K562 (cell line): ENCODE measurements around the gene CADPS2. TPM values are rescaled to one million over a fixed set of nuclear protein-coding genes. Genes with fewer than 3 reads are reported as not detected.

Experiments used
- ATAC-seq: fragments of 200-7000 bp; cut with Tn5 transposase; 3 replicates; pipeline ENCODE4 v1.9.1; 2020; ENCODE audit warnings: moderate library complexity
- BruUV-seq: library from RNA; stranded (reverse); fragments of 400-500 nt; replicated peaks from 2 replicates; lab custom pipeline; 2021; lab: Mats Ljungman, UMichigan
- CTCF ChIA-PET: fragments of 300-600 bp; formaldehyde crosslinking; extraction: SDS; loops from one replicate; lab custom pipeline; 2021; ENCODE audit warnings: low intra/inter-chr PET ratio; lab: Yijun Ruan, JAX
- POLR2A ChIA-PET: fragments of 300-600, 350-650 bp; sonication (Branson Sonifier 250); formaldehyde crosslinking; extraction: SDS; loops from one replicate; lab custom pipeline; 2021; ENCODE audit warnings: antibody characterized with exemption, inconsistent platforms; lab: Yijun Ruan, JAX
- DNase-seq, 4 experiments: peaks; one replicate each; pipeline versions ENCODE4 v3.0.0 to v3.0.0-alpha.2; 2011 to 2018; ENCODE audit warnings: low spot score in 3 of 4, mixed read lengths in 3 of 4; ENCODE audit errors: extremely low read depth in 1 of 4
- FAIRE-seq: peaks from 2 replicates; lab custom pipeline; 2011; peaks lifted over from hg19 to GRCh38; lab: Jason Lieb, UNC
- H2AFZ ChIP-seq: 2 replicates; pipeline ENCODE4 v1.6.0; 2011; ENCODE audit warnings: low read depth, low read length, control low read depth, inconsistent platforms
- H3K27ac ChIP-seq: fragments of 200-600 bp; 3 replicates; pipeline ENCODE4 v1.8.0; 2011; ENCODE audit warnings: low read depth, mild to moderate bottlenecking, control low read depth, inconsistent platforms, low read length, moderate library complexity, mixed read lengths; ENCODE audit errors: extremely low read depth
- H3K27me3 ChIP-seq, 2 experiments: fragments of 300-600 bp in 1 of 2; 2 replicates in 1 of 2; 3 replicates in 1 of 2; pipeline versions ENCODE4 v1.6.0 to v1.8.0; 2011; ENCODE audit warnings: inconsistent platforms in 2 of 2, low read length in 2 of 2, mild to moderate bottlenecking in 1 of 2, mixed read lengths in 1 of 2, moderate library complexity in 1 of 2; ENCODE audit not compliant: control insufficient read depth in 2 of 2, insufficient read depth in 2 of 2
- H3K36me3 ChIP-seq: fragments of 300-600 bp; 3 replicates; pipeline ENCODE4 v1.8.0; 2011; ENCODE audit warnings: mild to moderate bottlenecking, low read length, inconsistent platforms; ENCODE audit not compliant: control insufficient read depth, insufficient read depth
- H3K4me1 ChIP-seq, 2 experiments: fragments of 200-600 bp in 1 of 2; replicated peaks in 1 of 2; 2 replicates in 1 of 2; 3 replicates in 1 of 2; pipeline versions ENCODE4 v1.5.1 to v1.8.0; 2011; ENCODE audit warnings: inconsistent platforms in 2 of 2, low read length in 2 of 2, mild to moderate bottlenecking in 1 of 2, mixed read lengths in 1 of 2, moderate library complexity in 1 of 2; ENCODE audit not compliant: control insufficient read depth in 2 of 2, insufficient read depth in 2 of 2
- H3K4me2 ChIP-seq: 2 replicates; pipeline ENCODE4 v1.6.1; 2011; ENCODE audit warnings: low read length, control low read depth, inconsistent platforms, mixed read lengths; ENCODE audit not compliant: insufficient read depth
- H3K4me3 ChIP-seq: fragments of 200-600 bp; sonication (generic), shearing (Covaris generic); 2 replicates; pipeline ENCODE4 v1.5.1; 2016; ENCODE audit warnings: control low read depth, inconsistent platforms
- H3K79me2 ChIP-seq: fragments of 200-600 bp; 3 replicates; pipeline ENCODE4 v1.8.0; 2011; ENCODE audit warnings: low read length, inconsistent platforms; ENCODE audit not compliant: control insufficient read depth, insufficient read depth
- H3K9ac ChIP-seq, 2 experiments: 2 replicates each; pipeline versions ENCODE4 v1.6.0 to v1.6.1; 2011; ENCODE audit warnings: low read depth in 2 of 2, low read length in 2 of 2, control low read depth in 1 of 2, inconsistent platforms in 1 of 2, mild to moderate bottlenecking in 1 of 2, mixed read lengths in 1 of 2; ENCODE audit not compliant: insufficient read depth in 1 of 2
- H3K9me1 ChIP-seq: one replicate; pipeline ENCODE4 v1.6.0; 2011; ENCODE audit warnings: inconsistent platforms, mild to moderate bottlenecking, low read length, moderate library complexity; ENCODE audit not compliant: control insufficient read depth, insufficient read depth
- H3K9me3 ChIP-seq: replicated peaks from 2 replicates; pipeline ENCODE4 v1.5.1; 2011; ENCODE audit warnings: low read depth, low read length, inconsistent platforms; ENCODE audit not compliant: control insufficient read depth, insufficient read depth
- H4K20me1 ChIP-seq: replicated peaks from 2 replicates; pipeline ENCODE4 v1.6.1; 2011; ENCODE audit warnings: low read length, inconsistent platforms, mixed read lengths; ENCODE audit not compliant: control insufficient read depth, insufficient read depth
- DPF2 ChIP-seq: fragments of 450-650 bp; IDR thresholded peaks from 2 replicates; pipeline ENCODE4 v1.6.1; 2016
- ID3 ChIP-seq, 2 experiments: fragments of 250-450 bp in 1 of 2; fragments of 450-650 bp in 1 of 2; sonication (Bioruptor Pico) in 1 of 2; IDR thresholded peaks; 2 replicates each; pipeline versions ENCODE4 v1.6.1 to v1.8.0; 2016 to 2021; ENCODE audit warnings: mild to moderate bottlenecking in 2 of 2, moderate library complexity in 2 of 2, missing compliant biosample characterization in 1 of 2, missing genetic modification characterization in 1 of 2
- RBM34 ChIP-seq: fragments of 200-400 bp; formaldehyde crosslinking; IDR thresholded peaks from 2 replicates; pipeline ENCODE4 v1.6.1; 2018; ENCODE audit warnings: low read length, borderline replicate concordance; ENCODE audit not compliant: insufficient read depth
- ZFX ChIP-seq: sonication (generic); formaldehyde crosslinking; IDR thresholded peaks from 2 replicates; pipeline ENCODE4 v1.8.0; 2022; ENCODE audit warnings: mild to moderate bottlenecking, missing genetic modification reagents, moderate library complexity
- ZHX1 ChIP-seq: fragments of 150-350 bp; conservative IDR thresholded peaks from 2 replicates; pipeline ENCODE4 v1.6.1; 2014; ENCODE audit warnings: low read length
- ZNF609 ChIP-seq: sonication (generic); formaldehyde crosslinking; IDR thresholded peaks from 2 replicates; pipeline ENCODE4 v1.8.1; 2023; ENCODE audit warnings: missing genetic modification reagents, mild to moderate bottlenecking, borderline replicate concordance
- WGBS: fragments of 100-300 bp; shearing (Covaris generic); methylation state at CpG from one replicate; pipeline ENCODE4 v1.1.6; 2016; ENCODE audit warnings: low coverage, mixed read lengths; ENCODE audit not compliant: insufficient coverage; ENCODE audit errors: missing lambda C conversion rate; 5-methylcytosine and 5-hydroxymethylcytosine counted together
- in situ Hi-C: fragments of 300-500 bp; cut with MboI; formaldehyde crosslinking; loops from 4 replicates; pipeline ENCODE4 v1.15.0; 2018; ENCODE audit warnings: inconsistent platforms, mixed read lengths
- intact Hi-C: fragments of 100-400 bp; cut with micrococcal nuclease; formaldehyde crosslinking; loops from 2 replicates; pipeline ENCODE4 v1.14.2; 2022
- polyA plus RNA-seq, 8 experiments: library from polyadenylated mRNA; depleted of rRNA in 4 of 8; stranded (reverse) in 5 of 8; unstranded in 3 of 8; fragments of >200 nt; fragmentation: Nextera tagmentation in 2 of 8; fragmentation: Illumina TruSeq in 1 of 8; extraction: Ambion mirVana in 2 of 8; extraction: Trizol in 1 of 8; gene quantifications; 2 replicates each; pipeline versions ENCODE4 v1.2.1 to v1.2.3, GENCODE V29; 2011 to 2014; ENCODE audit warnings: inconsistent platforms in 1 of 8, missing spikeins in 1 of 8
- total RNA-seq, 7 experiments: library from RNA; depleted of rRNA in 6 of 7; stranded (reverse); fragments of >200 nt in 6 of 7; fragmentation: Illumina TruSeq in 2 of 7; extraction: Trizol in 2 of 7; gene quantifications; 2 replicates each; pipeline versions ENCODE4 v1.2.1 to v1.2.3, GENCODE V29; 2011 to 2021; ENCODE audit warnings: low replicate concordance in 1 of 7
- TF ChIP-seq, protein P1 (sequence below): fragments of 450-650 bp; formaldehyde crosslinking; conservative IDR thresholded peaks from 2 replicates; pipeline ENCODE4 v1.4.0; 2022; ENCODE audit warnings: mild to moderate bottlenecking, missing genetic modification characterization

The CADPS2 gene
- total and polyA plus RNA-seq, 9 of the 15 experiments (the other 6 are each of a cell fraction or from before 2014, with no cell fraction given), result 0.03 to 0.14 (median 0.04) TPM; not detected in 1

DNA sequence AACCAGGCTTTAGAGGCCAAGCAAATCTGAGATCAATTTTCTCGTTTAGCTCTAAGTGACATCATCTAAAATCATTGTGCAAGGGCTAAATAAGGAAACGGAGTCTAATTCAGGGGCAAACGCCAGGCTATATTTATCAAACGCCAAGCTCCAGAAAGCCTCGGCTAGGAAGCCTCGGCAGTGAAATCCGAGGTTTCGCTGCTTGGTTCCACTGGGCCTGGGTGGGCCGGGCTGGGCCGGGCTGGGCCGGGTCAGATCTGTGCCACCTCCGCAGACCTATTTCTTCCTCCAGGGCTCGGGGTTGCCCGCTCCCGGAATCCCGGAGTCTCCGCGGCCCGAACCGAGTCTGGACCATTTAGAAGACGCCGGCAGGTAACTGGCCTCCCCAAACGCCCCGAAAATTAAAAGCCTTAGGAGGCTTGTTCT is 581.3 kb downstream of the CADPS2 start:
- no peaks in the 10 kb centered on the region for H3K36me3 ChIP-seq
- no peak overlapping the region for H3K9ac ChIP-seq
- no peak overlapping the region for H3K4me2 ChIP-seq
- peaks cover 29 to 62% of the 10 kb centered on the region in 2 experiments; a peak in 4 of 5 replicates for H3K27me3 ChIP-seq
- no peak overlapping the region for H3K4me3 ChIP-seq
- ChIA-PET POLR2A (no interaction called here), CTCF (no interaction called here)
- 3% methylated on average over 23 of the region's 24 CpGs for WGBS
- H3K27ac ChIP-seq, result no peak overlapping the region
- ATAC-seq (no peak), FAIRE-seq (no peak), DNase-seq (no peak)
- H2AFZ ChIP-seq, result no peak overlapping the region
- H3K79me2 ChIP-seq, result no peaks in the 10 kb centered on the region
- intact Hi-C loops (no loop called here), in situ Hi-C loops (no loop called here)
- peaks cover 0 to 15% of the 10 kb centered on the region in 2 experiments; a peak in 1 of 5 replicates for H3K4me1 ChIP-seq
- no TSS peak for BruUV-seq
- TF ChIP-seq DPF2 (no peak), ZNF609 (no peak), ZHX1 (no peak), ID3 (CRISPR knock-in tag; IDR thresholded peaks at IDR 0.05) (no peak), ID3 (tag; IDR thresholded peaks at IDR 0.05) (no peak), ZFX (no peak), RBM34 (no peak)
- TF ChIP-seq, protein P1, sequence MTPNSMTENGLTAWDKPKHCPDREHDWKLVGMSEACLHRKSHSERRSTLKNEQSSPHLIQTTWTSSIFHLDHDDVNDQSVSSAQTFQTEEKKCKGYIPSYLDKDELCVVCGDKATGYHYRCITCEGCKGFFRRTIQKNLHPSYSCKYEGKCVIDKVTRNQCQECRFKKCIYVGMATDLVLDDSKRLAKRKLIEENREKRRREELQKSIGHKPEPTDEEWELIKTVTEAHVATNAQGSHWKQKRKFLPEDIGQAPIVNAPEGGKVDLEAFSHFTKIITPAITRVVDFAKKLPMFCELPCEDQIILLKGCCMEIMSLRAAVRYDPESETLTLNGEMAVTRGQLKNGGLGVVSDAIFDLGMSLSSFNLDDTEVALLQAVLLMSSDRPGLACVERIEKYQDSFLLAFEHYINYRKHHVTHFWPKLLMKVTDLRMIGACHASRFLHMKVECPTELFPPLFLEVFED (CRISPR knock-in tag), result no peak
- no peaks in the 10 kb centered on the region for H4K20me1 ChIP-seq
- H3K9me3 ChIP-seq, result no peaks in the 10 kb centered on the region
- no peaks in the 10 kb centered on the region for H3K9me1 ChIP-seq
